GM12801 (cell line): ENCODE measurements around the gene DAAM2.

ENCODE experiments used
- TF ChIP-seq, protein P1 (sequence below): IDR thresholded peaks from one replicate; pipeline ENCODE4 v1.5.1; 2011; ENCODE audit warnings: control low read depth; ENCODE audit not compliant: insufficient read length; ENCODE audit errors: extremely low read depth

The DAAM2 gene

DNA sequence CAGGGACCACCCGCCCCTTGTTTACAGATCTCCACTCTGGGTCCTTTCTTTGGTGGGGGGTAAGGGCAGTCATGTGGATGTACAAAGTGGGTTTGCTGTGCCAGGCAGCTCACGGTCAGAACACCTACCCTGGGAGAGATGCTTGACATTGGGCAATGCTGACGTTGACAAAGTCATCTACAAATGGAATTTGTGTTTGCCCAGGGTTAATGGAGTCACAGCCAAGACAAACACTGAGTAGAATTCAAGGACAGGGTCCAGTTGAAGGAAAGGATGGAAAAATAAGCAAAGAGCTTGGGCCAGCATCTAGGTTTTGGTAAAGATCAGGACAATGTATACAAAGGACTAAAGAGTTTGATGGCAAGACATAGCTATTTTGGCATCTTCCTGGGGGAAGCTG lies 87.4 kb downstream of the DAAM2 start:
- TF ChIP-seq, protein P1, sequence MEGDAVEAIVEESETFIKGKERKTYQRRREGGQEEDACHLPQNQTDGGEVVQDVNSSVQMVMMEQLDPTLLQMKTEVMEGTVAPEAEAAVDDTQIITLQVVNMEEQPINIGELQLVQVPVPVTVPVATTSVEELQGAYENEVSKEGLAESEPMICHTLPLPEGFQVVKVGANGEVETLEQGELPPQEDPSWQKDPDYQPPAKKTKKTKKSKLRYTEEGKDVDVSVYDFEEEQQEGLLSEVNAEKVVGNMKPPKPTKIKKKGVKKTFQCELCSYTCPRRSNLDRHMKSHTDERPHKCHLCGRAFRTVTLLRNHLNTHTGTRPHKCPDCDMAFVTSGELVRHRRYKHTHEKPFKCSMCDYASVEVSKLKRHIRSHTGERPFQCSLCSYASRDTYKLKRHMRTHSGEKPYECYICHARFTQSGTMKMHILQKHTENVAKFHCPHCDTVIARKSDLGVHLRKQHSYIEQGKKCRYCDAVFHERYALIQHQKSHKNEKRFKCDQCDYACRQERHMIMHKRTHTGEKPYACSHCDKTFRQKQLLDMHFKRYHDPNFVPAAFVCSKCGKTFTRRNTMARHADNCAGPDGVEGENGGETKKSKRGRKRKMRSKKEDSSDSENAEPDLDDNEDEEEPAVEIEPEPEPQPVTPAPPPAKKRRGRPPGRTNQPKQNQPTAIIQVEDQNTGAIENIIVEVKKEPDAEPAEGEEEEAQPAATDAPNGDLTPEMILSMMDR: no peak

DNA sequence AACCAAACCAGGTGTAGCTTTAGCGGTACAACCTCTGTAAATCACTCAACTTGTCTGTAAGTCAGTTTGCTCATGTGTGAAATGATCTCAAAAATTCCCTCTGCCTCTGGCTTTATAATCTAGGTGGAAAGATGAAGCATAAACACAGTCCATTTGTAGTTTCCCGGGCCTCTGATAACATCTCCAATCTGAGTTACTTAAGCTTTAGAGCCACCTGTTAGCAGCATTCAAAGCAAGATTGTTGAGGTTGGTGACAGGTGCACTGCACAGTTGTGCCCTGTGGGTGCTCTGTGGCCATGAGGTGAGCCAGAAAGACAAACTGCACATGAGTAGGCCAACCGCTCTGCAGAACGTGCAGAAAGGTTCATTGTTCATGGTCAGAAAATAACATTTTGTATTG lies 88.4 kb downstream of the DAAM2 start:
- TF ChIP-seq, protein P1: no peak

DNA sequence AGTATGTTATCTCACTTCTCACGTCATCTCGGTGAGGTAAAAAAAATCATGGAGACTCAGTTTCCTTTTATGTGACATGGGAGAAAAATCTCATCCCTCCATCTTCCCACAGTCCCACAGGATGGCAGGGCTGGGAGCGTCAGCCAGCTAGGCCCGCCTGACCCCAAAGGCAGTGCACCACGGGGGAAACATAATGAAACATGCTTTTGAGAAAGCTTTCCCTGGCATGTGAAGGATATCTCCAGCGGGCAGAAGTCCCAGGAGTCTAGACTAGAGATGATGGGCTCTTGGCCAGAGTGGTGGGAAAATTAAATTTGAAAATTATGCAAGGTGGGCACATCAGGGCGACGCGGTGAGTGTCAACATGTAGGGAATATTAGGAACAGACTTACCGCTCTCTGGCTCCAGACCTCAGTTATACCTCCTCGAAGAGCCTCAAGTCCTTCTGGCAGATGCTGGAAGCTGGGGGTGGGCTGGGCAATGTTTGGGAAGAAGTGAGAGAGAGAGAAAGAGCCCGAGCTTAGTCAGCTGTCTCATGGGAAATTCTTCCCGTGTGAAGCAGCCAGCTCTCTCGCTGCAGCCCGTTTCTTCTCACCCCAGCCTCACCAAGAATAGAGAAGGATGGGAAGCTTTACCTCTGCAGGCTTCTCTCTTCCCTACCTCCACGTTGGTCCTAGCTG lies 89.8 kb downstream of the DAAM2 start:
- TF ChIP-seq, protein P1: no peak

GRCh38 chr6:39882531-39882899 lies 90.3 kb downstream of the DAAM2 start:
- TF ChIP-seq, protein P1: no peak

GRCh38 chr6:39884696-39885095 lies 92.5 kb downstream of the DAAM2 start:
- TF ChIP-seq, protein P1: no peak

GRCh38 chr6:39885691-39886090 lies 93.5 kb downstream of the DAAM2 start:
- TF ChIP-seq, protein P1: no peak

GRCh38 chr6:39886871-39887270 lies 94.7 kb downstream of the DAAM2 start:
- TF ChIP-seq, protein P1: no peak
